BE2C (cell line): ENCODE data around the gene CIPC.
A peak's percentile ranks its signal among the peaks of the same experiment; 100 is the strongest.

Experiments used
- DNase-seq: peaks from one replicate; pipeline ENCODE4 v3.0.0-alpha.2; 2020
- H3K27me3 ChIP-seq: fragments of 250-450 bp; sonication (Bioruptor Pico); 2 replicates; pipeline ENCODE4 v1.5.1; 2020; ENCODE audit warnings: mild to moderate bottlenecking
- H3K36me3 ChIP-seq: fragments of 250-450 bp; sonication (Bioruptor Pico); 2 replicates; pipeline ENCODE4 v1.5.1; 2020; ENCODE audit warnings: mild to moderate bottlenecking
- H3K4me1 ChIP-seq: fragments of 250-450 bp; sonication (Bioruptor Pico); 2 replicates; pipeline ENCODE4 v1.5.1; 2020
- H3K4me3 ChIP-seq: 2 replicates; pipeline ENCODE4 v1.5.1; 2011; ENCODE audit warnings: low read depth, low read length
- H3K9me3 ChIP-seq: fragments of 250-450 bp; sonication (Bioruptor Pico); 2 replicates; pipeline ENCODE4 v1.5.1; 2020
- CTCF ChIP-seq: IDR thresholded peaks from 2 replicates; pipeline ENCODE4 v1.5.1; 2012; ENCODE audit warnings: mild to moderate bottlenecking, low read depth, low read length

The CIPC gene

GRCh38 chr14:77067632-77068516 is 30.2 kb upstream of the CIPC start:
- H3K27me3 ChIP-seq, result no peaks in the 10 kb centered on the region
- no peaks in the 10 kb centered on the region for H3K9me3 ChIP-seq
- H3K4me3 ChIP-seq, result no peak overlapping the region
- peak; percentile 83 for DNase-seq
- peak; percentile 95 for TF ChIP-seq CTCF
- no peaks in the 10 kb centered on the region for H3K36me3 ChIP-seq
- peaks cover 32% of the 10 kb centered on the region for H3K4me1 ChIP-seq

- H3K4me3 ChIP-seq, result no peak overlapping the region
- H3K27me3 ChIP-seq, result no peaks in the 10 kb centered on the region
- H3K4me1 ChIP-seq, result peaks cover 32% of the 10 kb centered on the region
- no peak for DNase-seq
- no peak for TF ChIP-seq CTCF
- H3K36me3 ChIP-seq, result no peaks in the 10 kb centered on the region
- no peaks in the 10 kb centered on the region for H3K9me3 ChIP-seq
Observed at GRCh38 chr14:77068517-77069200, 29.4 kb upstream of the CIPC start.

GRCh38 chr14:77069551-77069950 is 28.5 kb upstream of the CIPC start:
- H3K27me3 ChIP-seq, result no peaks in the 10 kb centered on the region
- DNase-seq, result no peak
- no peak for TF ChIP-seq CTCF

GRCh38 chr14:77071938-77072388 is 26.1 kb upstream of the CIPC start:
- Histone ChIP-seq H3K9me3 (no peaks in the 10 kb centered on the region), H3K36me3 (no peaks in the 10 kb centered on the region), H3K4me1 (peaks cover 22% of the 10 kb centered on the region), H3K4me3 (no peak overlapping the region), H3K27me3 (no peaks in the 10 kb centered on the region)
- DNase-seq, result no peak
- TF ChIP-seq CTCF, result no peak

More at GRCh38 chr14:77069551-77069950, 28.5 kb upstream of the CIPC start:
- Histone ChIP-seq H3K4me1 (peaks cover 32% of the 10 kb centered on the region), H3K36me3 (no peaks in the 10 kb centered on the region), H3K4me3 (no peak overlapping the region), H3K9me3 (no peaks in the 10 kb centered on the region)

GRCh38 chr14:77074969-77075368 is 23.1 kb upstream of the CIPC start:
- Histone ChIP-seq H3K4me3 (no peak overlapping the region), H3K27me3 (no peaks in the 10 kb centered on the region), H3K36me3 (no peaks in the 10 kb centered on the region), H3K4me1 (peaks cover 6% of the 10 kb centered on the region), H3K9me3 (no peaks in the 10 kb centered on the region)
- TF ChIP-seq CTCF, result no peak
- no peak for DNase-seq
